ENCODE results near the gene CYP2E1. TPM values are rescaled to one million over a fixed set of nuclear protein-coding genes. Genes with fewer than 3 reads are reported as not detected.

The CYP2E1 gene
- total and polyA plus RNA-seq, 10 of the 15 experiments (the other 5 are each of a cell fraction or from before 2014, with no cell fraction given) = 0.09 to 1.9 (median 0.28) TPM; not detected in 3

DNA sequence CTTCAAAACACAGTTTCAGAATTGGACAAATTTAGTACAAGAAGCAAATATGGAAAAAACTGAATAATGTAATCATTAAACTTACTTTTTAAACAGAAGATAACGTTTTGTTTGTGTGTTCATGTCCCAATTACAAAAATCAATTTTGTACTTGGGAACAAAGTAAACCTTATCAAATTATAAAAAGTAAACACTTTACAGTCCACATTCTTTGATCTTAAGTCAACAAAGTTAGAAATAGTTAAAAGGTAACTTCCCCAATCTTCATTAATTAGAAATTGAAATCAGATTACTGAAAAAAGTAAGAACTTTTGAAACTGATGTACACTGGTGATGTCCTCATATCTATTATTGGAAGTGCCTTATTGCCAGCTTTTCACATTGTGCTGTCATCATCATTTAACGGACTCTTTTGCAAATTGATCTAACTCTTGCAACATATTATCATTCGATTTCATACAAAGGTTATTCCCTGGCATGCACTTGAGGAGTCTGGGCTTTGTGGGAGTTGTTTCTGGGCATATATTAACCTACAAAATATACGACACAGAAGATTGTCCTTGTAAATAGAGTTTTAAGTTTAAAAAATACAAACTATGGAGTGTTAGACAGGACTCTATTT is 15.1 kb upstream of the CYP2E1 start:
- WGBS (ENCODE audit: insufficient coverage, insufficient replicate concordance, low lambda C conversion rate, missing lambda C conversion rate) = 23% methylated on average over 4 of the region's 4 CpGs
- no peak overlapping the region for H3K9ac ChIP-seq (ENCODE audit: control insufficient read depth, insufficient read depth, low read length)
- ATAC-seq (no peak), FAIRE-seq (no peak), DNase-seq (ENCODE audit: low read depth, low spot score) (no peak)
- in situ Hi-C loops (cut with MboI) (no loop called here), intact Hi-C loops (cut with micrococcal nuclease; ENCODE audit: unreplicated experiment) (no loop called here)
- CTCF ChIA-PET = no interaction called here
- H3K4me1 ChIP-seq (ENCODE audit: control insufficient read depth, insufficient read depth, low read length) = no peaks in the 10 kb centered on the region
- H2AFZ ChIP-seq (ENCODE audit: control insufficient read depth, low read depth, low read length) = no peak overlapping the region
- H3K79me2 ChIP-seq (ENCODE audit: control insufficient read depth, insufficient read depth, low read length) = no peaks in the 10 kb centered on the region
- H3K27ac ChIP-seq (ENCODE audit: control insufficient read depth, insufficient read depth) = no peak overlapping the region
- SMC1A ChIA-PET (ENCODE audit: uncharacterized antibody, unreplicated experiment) = no interaction called here
- no peaks in the 10 kb centered on the region; a peak in 1 of 4 replicates for H3K27me3 ChIP-seq (replicated peaks in 1 of 2; ENCODE audit: control insufficient read depth in 2 of 2, insufficient read depth in 2 of 2, low read length in 1 of 2)
- H4K20me1 ChIP-seq (ENCODE audit: control insufficient read depth, insufficient read depth) = no peaks in the 10 kb centered on the region
- H3K36me3 ChIP-seq (ENCODE audit: control insufficient read depth in 2 of 2, insufficient read depth in 2 of 2, low read length in 1 of 2) = no peaks in the 10 kb centered on the region
- POLR2A ChIA-PET = no interaction called here
- BruUV-seq (replicated peaks) = no TSS peak
- H3K4me2 ChIP-seq (ENCODE audit: control insufficient read depth, insufficient read depth) = no peak overlapping the region
- RAD21 ChIA-PET (ENCODE audit: unreplicated experiment) = no interaction called here
- H3K9me3 ChIP-seq (replicated peaks; ENCODE audit: control insufficient read depth, insufficient read depth, low read length) = no peaks in the 10 kb centered on the region; the same call in 2 of the 3 replicates
- H3K4me3 ChIP-seq = no peak overlapping the region
- no peak for TF ChIP-seq MTA3 (IDR thresholded peaks at IDR 0.05; ENCODE audit: borderline replicate concordance, low read length)
- TF ChIP-seq ZNF24 (IDR thresholded peaks at IDR 0.05) = no peak
- TF ChIP-seq, protein P1, sequence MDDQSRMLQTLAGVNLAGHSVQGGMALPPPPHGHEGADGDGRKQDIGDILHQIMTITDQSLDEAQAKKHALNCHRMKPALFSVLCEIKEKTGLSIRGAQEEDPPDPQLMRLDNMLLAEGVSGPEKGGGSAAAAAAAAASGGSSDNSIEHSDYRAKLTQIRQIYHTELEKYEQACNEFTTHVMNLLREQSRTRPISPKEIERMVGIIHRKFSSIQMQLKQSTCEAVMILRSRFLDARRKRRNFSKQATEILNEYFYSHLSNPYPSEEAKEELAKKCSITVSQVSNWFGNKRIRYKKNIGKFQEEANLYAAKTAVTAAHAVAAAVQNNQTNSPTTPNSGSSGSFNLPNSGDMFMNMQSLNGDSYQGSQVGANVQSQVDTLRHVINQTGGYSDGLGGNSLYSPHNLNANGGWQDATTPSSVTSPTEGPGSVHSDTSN (IDR thresholded peaks at IDR 0.05; ENCODE audit: insufficient replicate concordance, low read depth, low read length) = no peak
- TF ChIP-seq, protein P2, sequence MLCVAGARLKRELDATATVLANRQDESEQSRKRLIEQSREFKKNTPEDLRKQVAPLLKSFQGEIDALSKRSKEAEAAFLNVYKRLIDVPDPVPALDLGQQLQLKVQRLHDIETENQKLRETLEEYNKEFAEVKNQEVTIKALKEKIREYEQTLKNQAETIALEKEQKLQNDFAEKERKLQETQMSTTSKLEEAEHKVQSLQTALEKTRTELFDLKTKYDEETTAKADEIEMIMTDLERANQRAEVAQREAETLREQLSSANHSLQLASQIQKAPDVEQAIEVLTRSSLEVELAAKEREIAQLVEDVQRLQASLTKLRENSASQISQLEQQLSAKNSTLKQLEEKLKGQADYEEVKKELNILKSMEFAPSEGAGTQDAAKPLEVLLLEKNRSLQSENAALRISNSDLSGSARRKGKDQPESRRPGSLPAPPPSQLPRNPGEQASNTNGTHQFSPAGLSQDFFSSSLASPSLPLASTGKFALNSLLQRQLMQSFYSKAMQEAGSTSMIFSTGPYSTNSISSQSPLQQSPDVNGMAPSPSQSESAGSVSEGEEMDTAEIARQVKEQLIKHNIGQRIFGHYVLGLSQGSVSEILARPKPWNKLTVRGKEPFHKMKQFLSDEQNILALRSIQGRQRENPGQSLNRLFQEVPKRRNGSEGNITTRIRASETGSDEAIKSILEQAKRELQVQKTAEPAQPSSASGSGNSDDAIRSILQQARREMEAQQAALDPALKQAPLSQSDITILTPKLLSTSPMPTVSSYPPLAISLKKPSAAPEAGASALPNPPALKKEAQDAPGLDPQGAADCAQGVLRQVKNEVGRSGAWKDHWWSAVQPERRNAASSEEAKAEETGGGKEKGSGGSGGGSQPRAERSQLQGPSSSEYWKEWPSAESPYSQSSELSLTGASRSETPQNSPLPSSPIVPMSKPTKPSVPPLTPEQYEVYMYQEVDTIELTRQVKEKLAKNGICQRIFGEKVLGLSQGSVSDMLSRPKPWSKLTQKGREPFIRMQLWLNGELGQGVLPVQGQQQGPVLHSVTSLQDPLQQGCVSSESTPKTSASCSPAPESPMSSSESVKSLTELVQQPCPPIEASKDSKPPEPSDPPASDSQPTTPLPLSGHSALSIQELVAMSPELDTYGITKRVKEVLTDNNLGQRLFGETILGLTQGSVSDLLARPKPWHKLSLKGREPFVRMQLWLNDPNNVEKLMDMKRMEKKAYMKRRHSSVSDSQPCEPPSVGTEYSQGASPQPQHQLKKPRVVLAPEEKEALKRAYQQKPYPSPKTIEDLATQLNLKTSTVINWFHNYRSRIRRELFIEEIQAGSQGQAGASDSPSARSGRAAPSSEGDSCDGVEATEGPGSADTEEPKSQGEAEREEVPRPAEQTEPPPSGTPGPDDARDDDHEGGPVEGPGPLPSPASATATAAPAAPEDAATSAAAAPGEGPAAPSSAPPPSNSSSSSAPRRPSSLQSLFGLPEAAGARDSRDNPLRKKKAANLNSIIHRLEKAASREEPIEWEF (IDR thresholded peaks at IDR 0.05; ENCODE audit: insufficient replicate concordance, low read depth, low read length) = no peak
- no peak for TF ChIP-seq SMC3 (IDR thresholded peaks at IDR 0.05; ENCODE audit: borderline replicate concordance, low read length)
- TF ChIP-seq, protein P3, sequence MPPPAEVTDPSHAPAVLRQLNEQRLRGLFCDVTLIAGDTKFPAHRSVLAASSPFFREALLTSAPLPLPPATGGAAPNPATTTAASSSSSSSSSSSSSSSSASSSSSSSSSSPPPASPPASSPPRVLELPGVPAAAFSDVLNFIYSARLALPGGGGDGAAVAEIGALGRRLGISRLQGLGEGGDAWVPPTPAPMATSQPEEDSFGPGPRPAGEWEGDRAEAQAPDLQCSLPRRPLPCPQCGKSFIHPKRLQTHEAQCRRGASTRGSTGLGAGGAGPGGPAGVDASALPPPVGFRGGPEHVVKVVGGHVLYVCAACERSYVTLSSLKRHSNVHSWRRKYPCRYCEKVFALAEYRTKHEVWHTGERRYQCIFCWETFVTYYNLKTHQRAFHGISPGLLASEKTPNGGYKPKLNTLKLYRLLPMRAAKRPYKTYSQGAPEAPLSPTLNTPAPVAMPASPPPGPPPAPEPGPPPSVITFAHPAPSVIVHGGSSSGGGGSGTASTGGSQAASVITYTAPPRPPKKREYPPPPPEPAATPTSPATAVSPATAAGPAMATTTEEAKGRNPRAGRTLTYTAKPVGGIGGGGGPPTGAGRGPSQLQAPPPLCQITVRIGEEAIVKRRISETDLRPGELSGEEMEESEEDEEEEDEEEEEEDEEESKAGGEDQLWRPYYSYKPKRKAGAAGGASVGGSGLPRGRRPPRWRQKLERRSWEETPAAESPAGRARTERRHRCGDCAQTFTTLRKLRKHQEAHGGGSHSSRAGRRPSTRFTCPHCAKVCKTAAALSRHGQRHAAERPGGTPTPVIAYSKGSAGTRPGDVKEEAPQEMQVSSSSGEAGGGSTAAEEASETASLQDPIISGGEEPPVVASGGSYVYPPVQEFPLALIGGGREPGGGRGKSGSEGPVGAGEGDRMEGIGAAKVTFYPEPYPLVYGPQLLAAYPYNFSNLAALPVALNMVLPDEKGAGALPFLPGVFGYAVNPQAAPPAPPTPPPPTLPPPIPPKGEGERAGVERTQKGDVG (CRISPR knock-in tag; IDR thresholded peaks at IDR 0.05) = no peak
- TF ChIP-seq ZNF217 (IDR thresholded peaks at IDR 0.05) = no peak
- TF ChIP-seq SMARCA5 (IDR thresholded peaks at IDR 0.05) = no peak
- TF ChIP-seq, protein P4, sequence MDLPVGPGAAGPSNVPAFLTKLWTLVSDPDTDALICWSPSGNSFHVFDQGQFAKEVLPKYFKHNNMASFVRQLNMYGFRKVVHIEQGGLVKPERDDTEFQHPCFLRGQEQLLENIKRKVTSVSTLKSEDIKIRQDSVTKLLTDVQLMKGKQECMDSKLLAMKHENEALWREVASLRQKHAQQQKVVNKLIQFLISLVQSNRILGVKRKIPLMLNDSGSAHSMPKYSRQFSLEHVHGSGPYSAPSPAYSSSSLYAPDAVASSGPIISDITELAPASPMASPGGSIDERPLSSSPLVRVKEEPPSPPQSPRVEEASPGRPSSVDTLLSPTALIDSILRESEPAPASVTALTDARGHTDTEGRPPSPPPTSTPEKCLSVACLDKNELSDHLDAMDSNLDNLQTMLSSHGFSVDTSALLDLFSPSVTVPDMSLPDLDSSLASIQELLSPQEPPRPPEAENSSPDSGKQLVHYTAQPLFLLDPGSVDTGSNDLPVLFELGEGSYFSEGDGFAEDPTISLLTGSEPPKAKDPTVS (IDR thresholded peaks at IDR 0.05; ENCODE audit: low read depth, low read length) = no peak
- TF ChIP-seq, protein P5, sequence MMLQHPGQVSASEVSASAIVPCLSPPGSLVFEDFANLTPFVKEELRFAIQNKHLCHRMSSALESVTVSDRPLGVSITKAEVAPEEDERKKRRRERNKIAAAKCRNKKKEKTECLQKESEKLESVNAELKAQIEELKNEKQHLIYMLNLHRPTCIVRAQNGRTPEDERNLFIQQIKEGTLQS (IDR thresholded peaks at IDR 0.05; ENCODE audit: borderline replicate concordance, extremely low read depth, low read depth, low read length) = no peak
- no peak for TF ChIP-seq TCF7 (IDR thresholded peaks at IDR 0.05; ENCODE audit: borderline replicate concordance)
- TF ChIP-seq TARDBP (IDR thresholded peaks at IDR 0.05; ENCODE audit: borderline replicate concordance) = no peak
- no peak for TF ChIP-seq NR2F1 (conservative IDR thresholded peaks at IDR 0.05)

Measured in GM12878 (cell line).